Dermis microvascular lymphatic vessel endothelial cell (primary cell): Measurements from ENCODE around the gene JMY. TPM values are rescaled to one million over a fixed set of nuclear protein-coding genes. Genes with fewer than 3 reads are reported as not detected.

Source experiments
- DNase-seq, 2 donors: peaks; one replicate each; pipeline versions ENCODE4 v3.0.0 to v3.0.0-alpha.2; 2010; ENCODE audit warnings: low read depth in 2 of 2
- total RNA-seq: library from RNA; depleted of rRNA; stranded (reverse); fragments of >200 nt; gene quantifications from 2 replicates; pipeline ENCODE4 v1.2.1, GENCODE V29; 2014

Gene JMY
- total RNA-seq, 1 donor from 2014 or later = 9.1 TPM

GRCh38 chr5:79287380-79287779 lies 51.4 kb downstream of the JMY start:
- no peak for DNase-seq

DNA sequence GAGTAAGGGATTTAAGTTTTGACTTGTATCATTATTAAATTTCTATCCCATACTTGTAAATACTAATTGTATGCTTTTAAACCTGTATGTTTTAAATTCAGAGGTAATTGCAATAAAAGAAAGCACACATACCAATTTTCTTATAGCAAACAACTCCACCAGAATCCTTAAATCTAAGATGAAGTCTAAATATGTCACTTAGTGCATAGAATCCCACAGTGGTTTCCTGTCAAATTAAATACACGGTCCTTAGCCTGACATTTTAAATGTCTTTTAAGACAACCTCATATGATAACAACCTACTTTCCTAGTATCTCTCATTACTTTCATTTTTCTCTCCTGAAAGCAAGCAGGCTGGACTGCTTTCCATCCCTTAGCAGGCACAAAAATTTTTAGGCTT lies 52.0 kb downstream of the JMY start:
- DNase-seq = no peak

DNA sequence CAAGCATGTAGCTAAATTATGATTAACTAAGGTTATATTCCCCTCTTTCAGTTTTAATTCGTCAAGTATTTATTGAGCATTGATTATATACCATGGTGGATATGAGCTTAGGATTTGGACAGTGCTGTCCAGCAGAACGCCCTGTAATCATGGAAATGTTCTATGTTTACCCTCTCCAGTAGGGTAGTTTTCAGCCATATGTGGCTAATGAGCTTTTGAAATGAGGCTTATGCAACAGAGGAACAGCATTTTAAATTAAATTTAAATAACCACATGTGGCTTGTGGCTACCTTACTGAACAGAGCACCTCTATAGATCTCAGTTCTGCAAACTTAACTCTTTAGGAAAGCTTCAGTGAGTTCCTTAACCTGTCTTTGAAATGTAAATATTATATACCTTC lies 59.1 kb downstream of the JMY start:
- no peak for DNase-seq

- DNase-seq = no peak
Measured at GRCh38 chr5:79297661-79298060, 61.7 kb downstream of the JMY start.

- DNase-seq = no peak
Measured at GRCh38 chr5:79301046-79301712, 65.2 kb downstream of the JMY start.

DNA sequence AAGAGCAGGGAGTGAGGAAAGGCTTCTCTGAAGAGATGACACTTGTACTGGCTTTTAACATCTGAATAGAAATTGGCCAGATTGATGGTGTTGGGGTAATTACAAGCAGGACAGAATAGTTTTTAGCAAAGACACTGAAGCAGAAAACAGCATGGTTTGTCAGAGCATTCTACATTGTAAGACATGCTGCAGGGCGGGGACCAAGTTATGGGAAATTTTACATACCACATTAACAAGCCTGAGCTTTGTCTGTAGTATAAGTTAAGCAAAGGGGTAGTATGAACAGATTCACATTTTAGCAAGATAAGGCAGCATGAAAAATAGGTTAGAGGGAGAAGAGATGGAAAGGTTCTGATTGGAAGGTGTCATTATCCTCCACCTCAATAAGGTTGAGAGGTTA lies 66.5 kb downstream of the JMY start:
- DNase-seq = no peak

DNA sequence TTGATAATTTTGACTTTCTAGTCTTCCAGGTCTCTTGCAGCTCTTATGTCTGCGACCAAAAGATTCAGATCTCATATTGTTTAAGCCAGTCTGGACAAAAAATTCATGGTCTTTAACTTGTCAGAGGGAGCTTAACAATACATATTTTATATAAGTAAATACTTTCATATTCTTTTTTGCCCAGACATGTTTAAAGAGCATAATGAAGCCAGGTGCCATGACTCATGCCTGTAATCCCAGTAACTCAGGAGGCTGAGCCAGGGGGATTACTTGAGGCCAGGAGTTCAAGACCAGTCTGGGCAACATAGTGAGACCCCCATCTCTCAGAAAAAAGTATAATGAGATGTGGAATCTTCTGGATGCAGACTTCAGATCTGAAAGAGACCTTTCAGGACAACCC lies 69.8 kb downstream of the JMY start:
- no peak for DNase-seq

DNA sequence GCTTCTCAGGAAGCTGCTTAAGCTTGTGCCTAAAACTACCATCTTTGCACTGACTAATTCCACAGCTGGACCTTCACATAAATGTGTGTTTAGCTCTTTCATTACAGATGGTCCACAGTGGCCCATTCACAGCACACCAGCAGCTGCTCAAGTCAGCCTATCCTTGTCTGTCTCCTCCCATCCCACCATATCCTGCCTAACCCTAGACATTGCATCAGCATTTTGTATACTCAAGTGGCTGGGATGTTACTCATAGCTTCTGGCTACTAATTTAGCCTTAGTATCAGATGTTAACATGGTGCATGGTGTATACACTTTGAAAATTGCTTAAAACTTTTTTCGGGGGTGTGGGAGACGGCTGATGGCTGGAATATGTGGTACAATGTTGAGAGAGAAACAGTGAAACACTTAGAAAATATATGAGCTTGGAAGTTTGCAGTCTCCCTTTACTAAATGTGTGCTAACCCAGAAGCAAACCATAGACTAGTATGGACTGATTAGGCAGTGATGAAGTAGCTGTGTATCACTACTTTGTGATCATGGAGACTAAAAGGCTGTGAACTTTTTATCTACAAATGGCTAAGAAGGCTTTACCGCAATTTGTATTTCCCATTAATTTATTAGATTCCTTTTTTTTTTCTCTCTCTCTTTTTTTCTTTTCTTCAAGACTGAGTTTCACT lies 83.1 kb downstream of the JMY start:
- peak in 1 of 2 donors; percentile 4 for DNase-seq

DNA sequence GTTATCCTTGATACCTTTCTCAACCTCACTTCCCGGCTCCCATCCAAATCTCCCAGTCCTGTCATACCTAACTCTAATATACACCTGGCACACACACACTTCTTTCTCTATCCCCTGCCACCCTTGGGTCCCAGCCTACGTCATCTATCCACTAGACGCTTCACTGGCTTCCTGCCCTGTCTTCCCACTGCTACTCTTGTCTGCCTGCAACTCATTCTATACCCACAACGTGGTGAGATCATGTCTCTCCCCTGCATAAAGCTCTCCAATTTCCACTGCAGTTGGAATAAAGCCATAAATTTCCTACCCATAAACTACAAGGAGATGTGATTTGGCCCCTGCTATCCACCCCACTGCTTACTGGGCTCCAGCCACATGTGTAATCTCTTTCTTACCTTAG lies 93.5 kb downstream of the JMY start:
- no peak for DNase-seq

DNA sequence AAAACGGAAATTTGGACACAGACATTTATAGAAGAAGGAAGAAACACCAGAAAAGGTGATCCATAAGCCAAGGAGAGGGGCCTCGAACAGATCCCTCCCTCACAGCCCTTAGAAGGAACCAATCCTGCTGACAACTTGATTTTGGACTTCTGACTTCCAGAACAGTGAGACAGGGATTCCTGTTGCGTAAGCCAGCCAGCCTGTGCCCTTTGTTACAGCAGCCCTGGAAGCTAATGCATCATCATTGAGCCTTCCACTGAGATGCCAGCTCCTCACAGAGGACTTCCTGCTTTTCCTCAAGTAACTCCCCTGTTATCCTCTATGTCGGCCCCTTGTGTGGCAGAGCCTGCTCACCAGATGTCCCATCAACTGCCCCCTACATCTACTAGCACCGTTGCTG lies 94.1 kb downstream of the JMY start:
- DNase-seq = no peak

DNA sequence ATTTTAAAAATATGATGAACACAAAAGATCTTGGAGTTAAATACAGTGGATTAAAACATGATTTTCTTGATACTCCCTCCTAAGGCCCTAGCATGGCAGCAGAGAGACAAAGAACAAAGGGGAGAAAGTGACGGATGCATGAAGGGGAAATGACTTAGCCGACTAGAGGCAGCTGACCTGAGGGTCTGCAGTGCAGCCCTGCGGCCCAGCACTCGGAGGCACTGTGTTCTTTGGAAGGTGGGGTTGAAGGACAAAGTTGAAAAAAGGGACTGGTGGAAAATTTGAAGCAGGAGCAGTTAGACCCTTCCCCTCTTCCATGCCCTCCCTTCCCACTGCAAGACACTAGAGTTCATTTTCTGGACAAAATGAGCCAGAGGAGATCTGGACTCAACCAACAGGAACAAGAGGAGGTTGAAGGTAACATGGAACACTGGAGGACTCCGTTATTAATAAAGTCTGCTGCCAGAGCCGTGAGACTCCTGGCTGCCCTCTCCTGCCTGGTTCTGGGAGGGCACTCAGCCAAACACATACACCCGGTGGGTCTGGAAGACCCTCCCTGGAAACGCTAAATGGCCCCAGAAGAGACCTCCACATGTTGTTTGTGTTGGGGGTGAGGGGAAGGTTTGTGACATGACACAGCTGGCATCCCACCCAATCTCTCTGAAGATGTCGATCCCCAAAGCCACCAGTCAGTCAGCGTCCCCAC lies 98.1 kb downstream of the JMY start:
- no peak for DNase-seq

- DNase-seq = no peak
Measured at GRCh38 chr5:79346420-79346824, 110.5 kb downstream of the JMY start.

DNA sequence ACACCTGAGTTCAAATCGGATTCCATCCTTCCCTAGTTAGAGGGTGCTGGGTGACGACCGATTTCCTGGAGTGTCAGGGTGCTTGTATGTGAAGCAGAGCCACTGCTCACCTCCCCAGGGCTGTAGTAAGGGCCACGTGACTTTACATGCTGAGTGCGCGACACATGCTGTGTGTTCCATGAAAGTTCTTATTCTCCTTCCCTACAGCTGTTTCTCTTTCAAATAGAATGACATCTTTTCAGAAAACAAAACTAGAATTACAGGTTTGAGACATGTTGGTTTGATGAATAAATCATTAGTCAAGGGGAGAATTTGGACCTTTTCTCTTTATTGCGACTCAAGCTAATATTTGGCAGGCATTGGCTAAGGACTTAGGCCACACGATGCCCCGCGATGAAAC lies 113.1 kb downstream of the JMY start:
- DNase-seq = no peak

- no peak for DNase-seq
Measured at GRCh38 chr5:79349881-79350280, 114.0 kb downstream of the JMY start.

- no peak for DNase-seq
Measured at GRCh38 chr5:79357398-79357797, 121.5 kb downstream of the JMY start.

Other genes with a start within 250 kb of the JMY start
- 0.51 and 0.76 TPM in 2 replicates for gene DMGDH, start 166.5 kb upstream of the JMY start, total RNA-seq
- 3.1 and 6.2 TPM in 2 replicates for gene BHMT2, start 166.4 kb upstream of the JMY start, total RNA-seq
- not detected in 2 replicates for gene BHMT, start 124.3 kb upstream of the JMY start, total RNA-seq